GM12874 (cell line): ENCODE data around the gene BAG5.

Experiments used
- TF ChIP-seq, protein P1 (sequence below): IDR thresholded peaks from 2 replicates; pipeline ENCODE4 v1.5.1; 2011; ENCODE audit warnings: low read depth, mild to moderate bottlenecking, control low read depth, low read length, moderate library complexity; ENCODE audit not compliant: insufficient read depth

BAG5 gene

DNA sequence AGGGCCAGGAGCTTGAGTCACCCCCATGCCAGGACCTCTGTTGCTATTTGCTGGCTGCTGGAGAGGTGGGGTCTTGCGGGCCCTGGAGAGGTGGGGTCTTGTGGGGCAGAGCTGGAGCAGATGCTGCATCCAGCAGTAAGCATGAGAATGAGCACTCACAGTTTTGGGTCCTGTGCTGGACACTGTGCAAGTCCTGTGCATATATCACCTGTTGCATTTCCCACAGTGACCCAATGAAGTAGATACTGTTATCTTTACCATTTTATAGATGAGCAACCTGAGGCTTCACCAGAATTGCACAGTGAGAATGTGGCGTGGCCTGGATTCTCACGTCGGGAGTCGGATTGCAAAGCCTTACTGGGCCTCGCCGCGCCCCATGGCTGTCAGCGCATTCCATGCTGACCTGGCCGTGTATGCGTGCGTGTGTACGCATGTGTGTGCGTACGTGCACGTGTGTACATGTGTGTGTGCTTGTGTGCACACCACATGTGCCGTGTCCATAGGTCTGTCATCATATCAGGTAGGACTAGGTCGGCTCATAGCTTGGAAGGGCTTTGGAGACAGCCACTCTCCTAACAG, 12.3 kb upstream of the BAG5 start:
- TF ChIP-seq, protein P1, sequence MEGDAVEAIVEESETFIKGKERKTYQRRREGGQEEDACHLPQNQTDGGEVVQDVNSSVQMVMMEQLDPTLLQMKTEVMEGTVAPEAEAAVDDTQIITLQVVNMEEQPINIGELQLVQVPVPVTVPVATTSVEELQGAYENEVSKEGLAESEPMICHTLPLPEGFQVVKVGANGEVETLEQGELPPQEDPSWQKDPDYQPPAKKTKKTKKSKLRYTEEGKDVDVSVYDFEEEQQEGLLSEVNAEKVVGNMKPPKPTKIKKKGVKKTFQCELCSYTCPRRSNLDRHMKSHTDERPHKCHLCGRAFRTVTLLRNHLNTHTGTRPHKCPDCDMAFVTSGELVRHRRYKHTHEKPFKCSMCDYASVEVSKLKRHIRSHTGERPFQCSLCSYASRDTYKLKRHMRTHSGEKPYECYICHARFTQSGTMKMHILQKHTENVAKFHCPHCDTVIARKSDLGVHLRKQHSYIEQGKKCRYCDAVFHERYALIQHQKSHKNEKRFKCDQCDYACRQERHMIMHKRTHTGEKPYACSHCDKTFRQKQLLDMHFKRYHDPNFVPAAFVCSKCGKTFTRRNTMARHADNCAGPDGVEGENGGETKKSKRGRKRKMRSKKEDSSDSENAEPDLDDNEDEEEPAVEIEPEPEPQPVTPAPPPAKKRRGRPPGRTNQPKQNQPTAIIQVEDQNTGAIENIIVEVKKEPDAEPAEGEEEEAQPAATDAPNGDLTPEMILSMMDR: no peak

DNA sequence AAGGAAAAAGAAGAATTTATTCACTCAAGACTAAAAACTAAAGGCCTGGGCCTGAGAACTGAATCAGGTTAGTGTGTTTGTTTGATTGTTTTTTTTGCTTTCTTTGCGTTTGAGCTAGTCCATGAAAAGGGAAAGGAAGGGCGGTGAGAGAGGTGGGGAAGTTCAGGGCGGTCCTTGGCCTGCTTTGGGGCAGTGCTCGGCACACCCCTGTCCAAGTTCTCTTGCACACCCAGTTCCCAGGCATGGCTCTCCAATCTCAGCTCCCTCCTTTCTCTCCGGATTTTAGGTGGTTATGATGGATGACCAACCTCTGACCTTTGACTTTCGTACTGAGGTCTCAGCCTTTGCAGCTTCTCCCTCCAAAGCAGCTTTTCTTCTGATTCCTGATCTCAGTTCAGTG, 11.6 kb upstream of the BAG5 start:
- TF ChIP-seq, protein P1: no peak

DNA sequence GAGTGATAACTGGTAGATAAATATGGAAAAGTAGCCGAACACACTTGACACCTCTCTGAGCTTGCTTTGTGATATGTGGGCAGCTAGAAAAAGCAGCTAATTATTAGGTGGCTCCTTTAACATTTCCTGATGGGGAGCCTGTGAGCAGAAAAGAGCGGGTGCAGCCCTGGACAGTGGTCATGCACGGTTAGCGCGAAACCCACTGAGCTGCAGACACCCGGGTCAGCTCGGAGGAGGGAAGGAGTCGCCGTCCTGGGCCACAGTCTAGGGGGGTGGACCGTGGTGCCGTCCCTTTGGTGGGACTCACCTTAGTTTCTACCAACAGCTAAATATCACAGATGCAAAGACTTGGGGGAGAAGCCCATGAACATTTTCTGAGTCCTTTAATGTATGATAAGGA, 7.0 kb upstream of the BAG5 start:
- TF ChIP-seq, protein P1: no peak

DNA sequence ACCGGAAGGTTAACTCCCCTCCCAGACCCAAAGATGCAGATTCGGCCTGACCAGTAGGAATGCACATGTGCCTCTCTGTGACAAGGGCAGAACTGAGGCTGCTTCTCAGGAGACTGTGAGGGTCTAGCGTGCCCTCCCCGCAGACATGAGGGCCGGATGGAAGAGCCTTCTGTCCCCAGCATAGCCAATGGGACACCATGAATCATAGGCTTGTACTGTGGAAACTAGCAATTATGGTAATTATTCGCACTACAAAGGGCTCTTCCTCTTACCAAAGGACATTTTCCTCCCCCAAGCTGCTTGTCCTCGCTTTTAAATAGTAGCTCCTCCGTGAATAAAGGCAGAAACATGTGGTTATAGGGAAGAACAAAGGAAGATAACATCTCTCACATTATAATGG, 6.5 kb upstream of the BAG5 start:
- TF ChIP-seq, protein P1: no peak

DNA sequence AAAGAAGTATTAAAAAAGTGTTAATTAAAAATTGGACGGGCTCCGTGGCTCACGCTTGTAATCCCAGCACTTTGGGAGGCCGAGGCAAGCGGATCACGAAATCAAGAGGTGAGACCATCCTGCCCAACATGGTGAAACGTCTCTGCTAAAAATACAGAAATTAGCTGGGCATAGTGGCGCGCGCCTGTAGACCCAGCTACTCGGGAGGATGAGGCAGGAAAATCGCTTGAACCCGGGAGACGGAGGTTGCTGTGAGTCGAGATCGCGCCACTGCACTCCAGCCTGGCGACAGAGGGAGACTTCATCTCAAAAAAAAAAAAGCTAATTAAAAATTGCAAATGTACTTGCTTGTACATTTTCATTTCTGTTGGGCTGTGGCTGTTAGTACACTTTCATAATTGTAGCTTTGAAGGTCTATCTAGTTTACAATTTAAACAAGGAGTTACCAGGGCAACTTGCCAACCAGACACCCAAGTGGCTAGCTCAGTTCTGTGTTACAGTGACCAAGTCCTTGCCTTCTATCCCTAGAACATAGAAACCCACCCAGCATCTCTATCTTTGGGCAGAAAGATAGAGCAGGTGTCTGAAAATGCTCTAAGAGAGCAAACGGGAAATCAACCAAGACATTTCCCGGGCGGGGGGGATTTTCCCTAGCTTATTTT, 1.5 kb upstream of the BAG5 start:
- TF ChIP-seq, protein P1: no peak

DNA sequence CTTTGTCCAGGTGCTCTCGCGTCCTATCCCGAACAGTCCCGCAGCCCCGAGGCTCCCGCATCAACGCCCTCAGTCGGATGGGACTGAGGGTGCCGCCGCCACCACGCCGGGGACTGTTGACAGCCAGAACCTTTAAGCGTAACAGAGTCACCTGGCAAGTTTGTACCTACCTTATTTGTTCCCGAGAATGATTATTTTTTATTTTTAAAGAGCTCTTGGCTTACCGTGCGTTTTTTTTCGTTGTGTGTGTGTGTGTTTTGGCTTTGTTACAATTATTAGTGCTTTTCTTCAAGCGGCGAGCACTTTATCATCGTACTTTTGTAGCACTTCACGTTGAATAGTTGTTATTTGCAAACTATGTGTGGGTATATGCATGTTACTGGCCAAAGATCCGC, 766 bp upstream of the BAG5 start:
- TF ChIP-seq, protein P1: no peak

DNA sequence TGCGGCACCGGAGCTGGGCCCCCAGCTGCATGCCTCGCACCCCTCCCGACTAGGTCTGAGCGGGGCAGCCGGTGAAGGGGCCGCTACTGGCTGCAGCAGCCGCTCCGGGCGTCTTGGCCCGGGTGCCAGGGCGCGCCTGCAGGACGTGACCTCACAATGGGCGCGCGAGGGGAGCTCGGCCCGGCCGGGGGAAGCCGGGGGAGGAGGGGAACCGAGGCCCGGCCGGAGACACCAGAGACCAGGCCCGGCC, 353 bp downstream of the BAG5 start:
- TF ChIP-seq, protein P1: no peak
